Urothelium cell line (cell line): Measurements from ENCODE around the gene BEST2.
"Not testable (repeated sequence)": the region's sequence is repeated elsewhere in the genome, so short reads cannot be mapped to it uniquely, and the experiment has no call there.

ENCODE experiments used
- DNase-seq: peaks from one replicate; pipeline ENCODE4 v3.0.0; 2011; ENCODE audit warnings: low spot score, mixed read lengths
- FAIRE-seq: peaks from 2 replicates; lab custom pipeline; 2011; peaks lifted over from hg19 to GRCh38; lab: Jason Lieb, UNC

The BEST2 gene

DNA sequence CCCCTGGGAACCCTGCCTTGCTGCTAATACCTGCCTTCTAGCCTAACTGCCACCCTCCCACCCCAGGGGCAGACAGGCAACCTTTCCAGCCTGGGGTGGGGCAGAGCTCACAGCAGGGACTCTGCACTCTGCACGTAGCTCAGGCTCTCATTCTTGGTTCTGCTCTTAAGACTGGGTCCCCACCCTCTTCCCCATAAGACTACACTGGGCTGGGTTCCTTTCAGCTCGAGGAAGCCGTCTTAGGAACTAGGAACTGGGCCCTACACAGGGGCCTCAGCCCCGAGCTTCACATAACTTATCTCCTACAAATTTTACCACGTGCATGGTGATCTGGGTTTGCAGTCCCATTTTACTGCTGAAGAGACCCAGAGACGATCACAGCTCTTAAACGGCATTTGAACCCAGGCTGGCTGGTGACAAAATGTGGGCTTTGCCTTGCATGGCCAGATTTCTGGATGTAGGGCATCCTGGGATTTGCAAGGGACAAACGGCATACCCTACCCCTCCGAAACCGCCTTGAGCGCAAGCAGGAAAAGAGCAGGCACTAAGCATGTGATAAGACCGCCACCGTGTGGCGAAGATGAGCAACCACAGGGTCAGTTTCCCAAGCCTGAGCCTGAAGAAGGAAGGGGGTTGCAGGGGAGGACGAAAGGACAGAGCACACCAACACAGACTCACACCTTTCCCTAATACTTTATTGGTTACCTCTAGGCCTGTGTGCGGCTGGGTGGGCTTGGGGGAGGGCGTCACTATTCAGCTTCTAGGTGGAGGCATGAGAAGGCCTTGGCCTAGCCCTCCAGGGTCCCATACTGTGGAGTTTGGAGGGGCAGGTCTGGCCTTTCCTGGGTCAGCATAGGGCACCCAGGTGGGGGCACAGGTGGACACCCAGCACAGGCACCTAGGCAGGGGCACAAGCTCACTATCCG lies 44.8 kb downstream of the BEST2 start:
- DNase-seq (no peak), FAIRE-seq (no peak)

- no peak for DNase-seq
- FAIRE-seq, result no peak
These were observed 45.6 kb downstream of the BEST2 start for GRCh38 chr19:12797141-12797587.

- FAIRE-seq, DNase-seq: not testable (repeated sequence)
These were observed 46.0 kb downstream of the BEST2 start for GRCh38 chr19:12797607-12798006.

DNA sequence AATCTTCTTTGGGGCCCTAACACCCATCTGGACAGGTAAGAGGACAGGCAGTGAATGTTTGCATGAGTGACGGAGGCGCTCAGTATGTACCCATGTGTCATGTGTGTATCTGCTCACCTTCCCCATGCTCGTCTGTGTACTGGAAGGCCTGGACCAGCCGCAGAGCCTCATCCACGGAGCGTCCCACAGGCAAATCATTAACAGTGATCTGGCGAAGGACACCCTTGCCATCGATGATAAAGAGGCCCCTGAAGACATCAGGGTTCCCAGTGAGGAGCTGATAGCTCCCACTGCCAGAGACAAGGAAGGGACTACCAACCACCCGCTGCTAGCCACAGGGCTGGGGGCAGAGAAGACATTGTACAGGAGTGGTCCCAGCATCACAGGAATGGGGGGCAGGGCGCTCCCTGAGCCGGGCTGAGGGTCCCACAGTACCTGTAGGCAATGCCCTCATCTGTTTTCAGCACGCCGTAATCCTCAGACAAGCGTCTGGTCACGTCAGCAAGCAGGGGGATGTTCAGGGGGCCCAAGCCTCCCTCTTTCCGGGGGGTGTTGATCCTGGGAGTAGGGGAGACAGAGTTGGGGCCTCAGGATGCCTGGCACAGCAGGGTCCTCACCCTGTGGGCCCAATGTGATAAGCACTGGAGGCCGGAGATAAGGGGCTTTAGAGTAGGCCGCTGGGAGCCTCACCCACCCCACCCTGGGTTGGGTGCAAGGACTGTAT lies 48.3 kb downstream of the BEST2 start:
- FAIRE-seq, result no peak
- DNase-seq, result no peak

DNA sequence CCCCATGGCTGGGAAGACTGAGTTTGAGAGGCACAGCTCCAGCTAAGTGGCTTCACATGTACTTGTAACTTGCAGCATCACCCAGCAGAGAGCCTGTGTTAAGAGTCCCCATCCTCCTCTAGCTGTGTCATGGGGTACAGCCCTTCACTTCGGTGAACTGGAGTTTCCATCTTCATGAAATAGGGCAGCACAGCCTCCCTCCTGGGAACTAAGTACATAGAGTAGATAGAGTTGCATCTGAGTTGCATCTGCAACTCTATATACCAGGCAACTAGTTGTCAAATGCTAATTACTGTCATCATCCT lies 48.8 kb downstream of the BEST2 start:
- no peak for DNase-seq
- FAIRE-seq, result no peak

DNA sequence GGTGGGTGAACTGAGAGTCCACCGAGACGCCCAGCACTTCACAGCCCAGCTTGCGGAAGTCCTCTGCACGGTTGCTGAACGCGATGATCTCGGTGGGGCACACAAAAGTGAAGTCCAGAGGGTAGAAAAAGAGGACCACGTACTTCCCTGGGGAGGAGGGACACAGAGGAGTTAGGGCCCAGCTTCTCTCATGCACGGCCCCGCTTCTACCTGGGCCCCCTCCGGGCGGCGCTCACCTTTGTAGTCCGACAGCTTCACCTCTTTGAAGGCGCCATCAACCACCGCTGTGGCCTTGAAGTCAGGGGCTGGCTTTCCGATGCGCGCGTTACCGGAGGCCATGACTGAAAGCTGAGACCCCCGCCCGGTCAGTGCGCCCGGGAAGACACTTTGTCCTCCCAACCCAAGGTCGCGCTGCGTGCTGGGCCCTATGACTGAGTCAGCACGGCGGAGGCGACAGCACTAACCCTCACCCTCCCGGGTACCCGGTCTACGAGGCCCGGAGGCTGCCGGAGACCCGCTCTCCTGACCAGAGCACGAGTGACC lies 49.4 kb downstream of the BEST2 start:
- DNase-seq (no peak), FAIRE-seq (no peak)

- FAIRE-seq, result no peak
- DNase-seq, result peak; percentile 72
These were observed 50.1 kb downstream of the BEST2 start, which contains the start of the genes PRDX2 and THSD8 for GRCh38 chr19:12801466-12802266. Gene PRDX2, minus strand, starts transcription at chr19:12801800. Its CDS starts 539 bp downstream, at chr19:12801261. Gene THSD8, plus strand, starts transcription at chr19:12802069. Its CDS starts 3 bp downstream, at chr19:12802072.

DNA sequence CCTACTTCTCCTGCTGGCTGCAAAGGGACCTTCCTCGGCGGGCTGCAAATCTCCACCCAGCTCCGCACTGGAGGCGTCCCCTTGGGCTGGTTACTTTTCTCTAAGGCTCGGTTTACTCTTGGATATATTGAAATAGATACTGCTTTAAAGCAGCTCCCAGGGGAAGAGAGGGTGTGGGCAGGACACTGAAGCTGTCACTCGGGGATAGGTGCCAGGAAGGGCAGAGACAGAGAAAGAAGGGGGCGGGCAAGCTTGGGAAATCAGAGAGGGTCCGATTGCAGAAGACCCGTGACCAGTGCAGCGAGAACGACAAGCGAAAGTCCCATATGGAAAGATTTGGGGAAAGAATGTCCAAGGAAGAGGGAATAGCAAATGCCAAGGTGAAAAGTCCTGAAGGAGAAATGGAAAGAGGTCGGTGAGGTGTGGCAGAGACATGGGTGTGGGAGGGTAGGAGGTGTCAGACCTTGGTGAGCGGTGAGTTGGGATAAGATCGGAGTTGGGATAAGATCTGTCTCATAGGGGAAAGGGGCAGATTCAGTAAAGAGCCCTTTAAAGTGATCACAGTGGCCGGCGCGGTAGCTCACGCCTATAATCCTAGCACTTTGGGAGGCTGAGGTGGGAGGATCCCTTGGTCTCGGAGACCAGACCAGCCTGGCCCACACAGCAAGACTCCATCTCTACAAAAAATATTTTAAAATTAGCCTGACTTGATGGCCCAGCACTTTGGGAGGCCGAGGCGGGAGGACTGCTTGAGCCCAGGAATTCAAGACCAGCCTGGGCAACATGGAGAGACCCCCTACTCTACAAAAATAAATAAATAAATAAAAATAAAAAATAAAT lies 50.9 kb downstream of the BEST2 start:
- no peak for FAIRE-seq
- no peak for DNase-seq

- FAIRE-seq (no peak), DNase-seq (no peak)
These were observed 52.5 kb downstream of the BEST2 start for GRCh38 chr19:12804051-12804450.

DNA sequence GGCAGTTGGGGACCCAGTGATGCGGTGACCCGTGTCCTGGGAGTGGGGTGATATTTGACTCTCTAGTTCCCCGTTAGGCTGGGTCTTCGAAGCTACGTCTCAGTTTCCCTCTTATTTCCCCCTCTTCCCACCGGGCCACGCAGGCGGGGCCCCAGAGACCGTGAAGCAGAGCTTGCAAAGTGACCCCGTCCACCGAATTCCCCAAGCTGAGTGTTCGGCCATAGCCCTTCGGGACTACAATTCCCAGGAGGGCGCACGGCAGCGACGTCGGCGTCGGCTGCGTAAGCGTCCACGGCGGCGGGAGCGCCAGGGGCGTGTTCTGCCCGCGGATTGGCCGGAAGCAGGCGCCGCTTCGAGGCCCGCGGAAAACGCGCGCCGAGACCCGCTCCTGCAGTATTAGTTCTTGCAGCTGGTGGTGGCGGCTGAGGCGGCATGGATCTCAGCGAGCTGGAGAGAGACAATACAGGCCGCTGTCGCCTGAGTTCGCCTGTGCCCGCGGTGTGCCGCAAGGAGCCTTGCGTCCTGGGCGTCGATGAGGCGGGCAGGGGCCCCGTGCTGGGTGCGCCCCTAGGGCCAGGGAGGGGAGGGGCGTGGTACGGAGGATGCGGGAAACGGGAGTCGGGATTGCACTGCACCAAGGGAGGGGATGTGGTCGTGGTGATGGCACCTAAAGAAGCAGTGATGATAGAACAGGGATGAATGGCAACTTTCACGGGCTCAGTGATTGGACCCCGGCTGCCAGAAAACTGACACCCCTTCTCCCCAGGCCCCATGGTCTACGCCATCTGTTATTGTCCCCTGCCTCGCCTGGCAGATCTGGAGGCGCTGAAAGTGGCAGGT lies 54.9 kb downstream of the BEST2 start, which contains the start of gene RNASEH2A:
Gene RNASEH2A, plus strand, starts transcription at position 343 of the 840 bp plus-strand sequence. Its CDS starts 90 bp downstream, at position 433.
- FAIRE-seq, result no peak

More for the DNA sequence above, 54.9 kb downstream of the BEST2 start, which contains the start of gene RNASEH2A:
- peak; percentile 93 for DNase-seq
